Panc1 (cell line): Measurements from ENCODE around the gene NSD2. TPM values are rescaled to one million over a fixed set of nuclear protein-coding genes. Genes with fewer than 3 reads are reported as not detected.

ENCODE experiments used
- ATAC-seq: fragments of 200-7000 bp; cut with Tn5 transposase; 2 replicates; pipeline ENCODE4 v1.9.1; 2020; ENCODE audit warnings: mild to moderate bottlenecking, moderate library complexity
- BruUV-seq: library from RNA; stranded (reverse); fragments of 400-500 nt; replicated peaks from 2 replicates; lab custom pipeline; 2021; lab: Mats Ljungman, UMichigan
- CTCF ChIA-PET: fragments of 300-600 bp; sonication (Branson Sonifier 250); formaldehyde crosslinking; loops from one replicate; lab custom pipeline; 2022; ENCODE audit warnings: antibody characterized with exemption; lab: Charles Lee
- POLR2A ChIA-PET: fragments of 300-600 bp; sonication (Branson Sonifier 250); formaldehyde crosslinking; loops from one replicate; lab custom pipeline; 2022; ENCODE audit warnings: antibody characterized with exemption; lab: Charles Lee
- DNase-seq: peaks from one replicate; pipeline ENCODE4 v3.0.0-alpha.2; 2010; ENCODE audit warnings: low read depth, low spot score
- H3K27ac ChIP-seq: 2 replicates; pipeline ENCODE4 v1.5.1; 2011; ENCODE audit warnings: mild to moderate bottlenecking, low read length, inconsistent platforms
- H3K27me3 ChIP-seq: fragments of 200-500 bp; sonication (Bioruptor generic); 2 replicates; pipeline ENCODE4 v1.6.0; 2014; ENCODE audit warnings: low read length, inconsistent platforms; ENCODE audit not compliant: control insufficient read depth, insufficient read depth
- H3K36me3 ChIP-seq: fragments of 200-500 bp; sonication (Bioruptor generic); 2 replicates; pipeline ENCODE4 v1.5.1; 2014; ENCODE audit warnings: inconsistent platforms, mild to moderate bottlenecking, low read length, moderate library complexity; ENCODE audit not compliant: control insufficient read depth, insufficient read depth
- H3K4me1 ChIP-seq: 2 replicates; pipeline ENCODE4 v1.5.1; 2011; ENCODE audit warnings: inconsistent platforms, mild to moderate bottlenecking, low read length, moderate library complexity; ENCODE audit not compliant: control insufficient read depth, insufficient read depth
- H3K4me3 ChIP-seq, 2 experiments: 2 replicates each; pipeline ENCODE4 v1.5.1; 2011 to 2012; ENCODE audit warnings: low read depth in 2 of 2, low read length in 2 of 2, mild to moderate bottlenecking in 2 of 2, inconsistent platforms in 1 of 2, moderate library complexity in 1 of 2
- H3K9me3 ChIP-seq: fragments of 200-500 bp; sonication (Bioruptor generic); 2 replicates; pipeline ENCODE4 v1.5.1; 2014; ENCODE audit warnings: low read depth, mild to moderate bottlenecking, inconsistent platforms, low read length, moderate library complexity; ENCODE audit not compliant: control insufficient read depth, insufficient read depth
- POLR2AphosphoS5 ChIP-seq: IDR thresholded peaks from 2 replicates; pipeline ENCODE4 v1.6.1; 2012; ENCODE audit warnings: mild to moderate bottlenecking, low read depth, low read length, moderate library complexity
- SIN3A ChIP-seq: IDR thresholded peaks from 2 replicates; pipeline ENCODE4 v1.6.1; 2012; ENCODE audit warnings: low read depth, mild to moderate bottlenecking, low read length, moderate library complexity, borderline replicate concordance; ENCODE audit not compliant: insufficient read depth
- TCF7L2 ChIP-seq: IDR thresholded peaks from 2 replicates; pipeline ENCODE4 v1.6.1; 2011; ENCODE audit warnings: mild to moderate bottlenecking, low read depth, low read length, inconsistent platforms
- in situ Hi-C: cut with HindIII; loops from 2 replicates; pipeline ENCODE4 v1.10.0; 2016; ENCODE audit warnings: low sequenced_read_pairs, low pct_unique_long_range_greater_than_20kb
- intact Hi-C: fragments of 100-400 bp; cut with micrococcal nuclease; formaldehyde crosslinking; loops from one replicate; pipeline ENCODE4 v1.10.0; 2022; ENCODE audit not compliant: unreplicated experiment
- total RNA-seq: library from RNA; stranded (reverse); gene quantifications from one replicate; pipeline ENCODE4 v1.2.1, GENCODE V29; 2021; ENCODE audit not compliant: unreplicated experiment
- TF ChIP-seq, protein P1 (sequence below): fragments of 450-650 bp; IDR thresholded peaks from 2 replicates; pipeline ENCODE4 v1.5.1; 2017; ENCODE audit warnings: mild to moderate bottlenecking
- TF ChIP-seq, protein P2 (sequence below), 2 experiments: IDR thresholded peaks; 2 replicates each; pipeline ENCODE4 v1.6.1; 2011 to 2012; ENCODE audit warnings: low read depth in 2 of 2, control low read depth in 1 of 2, low read length in 1 of 2, mild to moderate bottlenecking in 1 of 2, moderate library complexity in 1 of 2; ENCODE audit not compliant: insufficient read depth in 1 of 2

Gene NSD2
- total RNA-seq, 1 experiment from 2014 or later = 116 TPM

DNA sequence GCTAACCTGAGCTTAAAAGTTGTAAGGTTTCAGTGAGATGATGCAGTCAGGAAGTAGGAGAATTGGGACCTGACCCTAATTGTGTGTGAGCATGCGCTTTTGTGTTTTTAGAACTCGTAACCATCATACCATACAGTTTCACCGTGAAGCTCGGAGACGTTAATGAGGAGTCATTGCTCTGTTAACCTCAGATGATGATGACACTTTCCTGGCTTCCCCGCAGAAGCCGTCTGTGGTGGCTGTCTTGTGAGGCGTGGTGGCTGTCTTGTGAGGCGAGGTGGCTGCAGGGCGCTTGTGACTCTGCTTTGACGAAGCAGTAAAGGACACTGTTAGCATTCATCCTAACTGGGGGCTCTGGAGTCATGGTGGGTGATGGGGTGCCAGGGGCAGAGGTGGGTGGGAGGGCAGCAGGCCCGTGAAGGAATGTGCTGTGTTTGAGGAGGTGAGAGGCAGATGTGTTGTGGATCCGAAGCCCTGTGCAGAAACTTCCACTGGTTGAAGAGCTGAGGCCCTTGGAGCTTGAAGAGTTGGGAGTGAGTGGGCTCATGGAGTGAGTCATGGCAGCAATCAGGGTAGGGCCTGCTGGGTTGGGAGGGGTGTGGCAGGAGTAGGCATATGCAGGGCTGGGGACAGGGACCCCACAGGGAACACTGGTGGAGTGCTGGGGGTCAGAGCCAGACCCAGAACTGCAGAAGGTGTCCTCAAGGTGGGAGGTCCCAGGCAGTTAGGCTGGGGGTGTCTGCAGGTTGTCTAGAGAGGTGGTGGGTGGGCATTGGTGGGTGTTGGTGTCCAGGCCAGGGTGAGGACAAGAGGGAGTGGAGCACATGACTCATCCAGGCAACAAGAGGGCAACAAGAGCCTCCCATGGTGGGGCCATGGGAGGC lies 57.4 kb downstream of the NSD2 start:
- intact Hi-C loops = no loop called here
- no peak overlapping the region for H3K27ac ChIP-seq
- 0 out of 2 replicates have a peak, but pooled peaks have one; percentile 15 for ATAC-seq
- no peaks in the 10 kb centered on the region for H3K27me3 ChIP-seq
- BruUV-seq = no TSS peak
- DNase-seq = no peak
- no peaks in the 10 kb centered on the region for H3K4me1 ChIP-seq
- in situ Hi-C loops = no loop called here
- H3K9me3 ChIP-seq = no peaks in the 10 kb centered on the region
- no peaks in the 10 kb centered on the region for H3K36me3 ChIP-seq
- TF ChIP-seq, protein P1, sequence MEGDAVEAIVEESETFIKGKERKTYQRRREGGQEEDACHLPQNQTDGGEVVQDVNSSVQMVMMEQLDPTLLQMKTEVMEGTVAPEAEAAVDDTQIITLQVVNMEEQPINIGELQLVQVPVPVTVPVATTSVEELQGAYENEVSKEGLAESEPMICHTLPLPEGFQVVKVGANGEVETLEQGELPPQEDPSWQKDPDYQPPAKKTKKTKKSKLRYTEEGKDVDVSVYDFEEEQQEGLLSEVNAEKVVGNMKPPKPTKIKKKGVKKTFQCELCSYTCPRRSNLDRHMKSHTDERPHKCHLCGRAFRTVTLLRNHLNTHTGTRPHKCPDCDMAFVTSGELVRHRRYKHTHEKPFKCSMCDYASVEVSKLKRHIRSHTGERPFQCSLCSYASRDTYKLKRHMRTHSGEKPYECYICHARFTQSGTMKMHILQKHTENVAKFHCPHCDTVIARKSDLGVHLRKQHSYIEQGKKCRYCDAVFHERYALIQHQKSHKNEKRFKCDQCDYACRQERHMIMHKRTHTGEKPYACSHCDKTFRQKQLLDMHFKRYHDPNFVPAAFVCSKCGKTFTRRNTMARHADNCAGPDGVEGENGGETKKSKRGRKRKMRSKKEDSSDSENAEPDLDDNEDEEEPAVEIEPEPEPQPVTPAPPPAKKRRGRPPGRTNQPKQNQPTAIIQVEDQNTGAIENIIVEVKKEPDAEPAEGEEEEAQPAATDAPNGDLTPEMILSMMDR = no peak
- TF ChIP-seq, protein P2, sequence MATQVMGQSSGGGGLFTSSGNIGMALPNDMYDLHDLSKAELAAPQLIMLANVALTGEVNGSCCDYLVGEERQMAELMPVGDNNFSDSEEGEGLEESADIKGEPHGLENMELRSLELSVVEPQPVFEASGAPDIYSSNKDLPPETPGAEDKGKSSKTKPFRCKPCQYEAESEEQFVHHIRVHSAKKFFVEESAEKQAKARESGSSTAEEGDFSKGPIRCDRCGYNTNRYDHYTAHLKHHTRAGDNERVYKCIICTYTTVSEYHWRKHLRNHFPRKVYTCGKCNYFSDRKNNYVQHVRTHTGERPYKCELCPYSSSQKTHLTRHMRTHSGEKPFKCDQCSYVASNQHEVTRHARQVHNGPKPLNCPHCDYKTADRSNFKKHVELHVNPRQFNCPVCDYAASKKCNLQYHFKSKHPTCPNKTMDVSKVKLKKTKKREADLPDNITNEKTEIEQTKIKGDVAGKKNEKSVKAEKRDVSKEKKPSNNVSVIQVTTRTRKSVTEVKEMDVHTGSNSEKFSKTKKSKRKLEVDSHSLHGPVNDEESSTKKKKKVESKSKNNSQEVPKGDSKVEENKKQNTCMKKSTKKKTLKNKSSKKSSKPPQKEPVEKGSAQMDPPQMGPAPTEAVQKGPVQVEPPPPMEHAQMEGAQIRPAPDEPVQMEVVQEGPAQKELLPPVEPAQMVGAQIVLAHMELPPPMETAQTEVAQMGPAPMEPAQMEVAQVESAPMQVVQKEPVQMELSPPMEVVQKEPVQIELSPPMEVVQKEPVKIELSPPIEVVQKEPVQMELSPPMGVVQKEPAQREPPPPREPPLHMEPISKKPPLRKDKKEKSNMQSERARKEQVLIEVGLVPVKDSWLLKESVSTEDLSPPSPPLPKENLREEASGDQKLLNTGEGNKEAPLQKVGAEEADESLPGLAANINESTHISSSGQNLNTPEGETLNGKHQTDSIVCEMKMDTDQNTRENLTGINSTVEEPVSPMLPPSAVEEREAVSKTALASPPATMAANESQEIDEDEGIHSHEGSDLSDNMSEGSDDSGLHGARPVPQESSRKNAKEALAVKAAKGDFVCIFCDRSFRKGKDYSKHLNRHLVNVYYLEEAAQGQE (IDR thresholded peaks at IDR 0.05; ENCODE audit: insufficient read depth in 1 of 2, low read depth in 2 of 2, low read length in 1 of 2) = no peak
- TF ChIP-seq TCF7L2 (no peak), SIN3A (no peak), POLR2AphosphoS5 (no peak)
- POLR2A ChIA-PET = no interaction called here
- H3K4me3 ChIP-seq = no peak overlapping the region
- CTCF ChIA-PET = no interaction called here

DNA sequence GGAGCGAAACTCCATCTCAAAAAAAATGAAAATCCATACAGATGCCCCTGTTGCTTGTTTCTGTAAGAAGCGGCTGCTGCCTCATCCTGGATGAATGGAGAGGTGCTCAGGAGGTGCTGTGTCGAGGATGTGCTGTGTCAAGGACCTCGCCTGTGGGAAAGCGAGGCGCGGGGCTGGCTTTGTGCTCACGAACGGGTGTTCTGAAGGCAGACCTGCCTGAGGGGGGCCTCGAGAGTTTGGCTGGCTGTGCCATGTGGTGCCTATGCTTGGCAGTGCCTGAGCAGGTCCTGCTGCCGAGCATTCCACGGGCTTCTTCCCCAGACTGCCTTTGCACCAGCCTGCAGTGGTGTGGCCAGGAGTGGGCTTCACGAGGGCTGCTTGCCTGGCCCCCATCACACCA lies 61.5 kb downstream of the NSD2 start:
- TF ChIP-seq SIN3A (no peak), POLR2AphosphoS5 (no peak), TCF7L2 (no peak)
- TF ChIP-seq, protein P2 (IDR thresholded peaks at IDR 0.05; ENCODE audit: insufficient read depth in 1 of 2, low read depth in 2 of 2, low read length in 1 of 2) = no peak
- TF ChIP-seq, protein P1 = no peak
- intact Hi-C loops (no loop called here), in situ Hi-C loops (no loop called here)
- DNase-seq = no peak
- BruUV-seq = no TSS peak
- Histone ChIP-seq H3K27me3 (no peaks in the 10 kb centered on the region), H3K9me3 (no peaks in the 10 kb centered on the region), H3K4me3 (no peak overlapping the region), H3K4me1 (no peaks in the 10 kb centered on the region), H3K36me3 (peaks cover 4% of the 10 kb centered on the region; the same call in 1 of the 2 replicates), H3K27ac (no peak overlapping the region)
- ATAC-seq = no peak
- POLR2A ChIA-PET = no interaction called here
- CTCF ChIA-PET = no interaction called here
